NCI-H2196 treated with DMSO at 0.1 percent for 48 hours (cell line): Measurements from ENCODE around the gene TMEM198.

ENCODE experiments used
- DNase-seq: peaks from one replicate; lab custom pipeline; 2025; ENCODE audit not compliant: unreplicated experiment; lab: John Stamatoyannopoulos, UW

The TMEM198 gene

DNA sequence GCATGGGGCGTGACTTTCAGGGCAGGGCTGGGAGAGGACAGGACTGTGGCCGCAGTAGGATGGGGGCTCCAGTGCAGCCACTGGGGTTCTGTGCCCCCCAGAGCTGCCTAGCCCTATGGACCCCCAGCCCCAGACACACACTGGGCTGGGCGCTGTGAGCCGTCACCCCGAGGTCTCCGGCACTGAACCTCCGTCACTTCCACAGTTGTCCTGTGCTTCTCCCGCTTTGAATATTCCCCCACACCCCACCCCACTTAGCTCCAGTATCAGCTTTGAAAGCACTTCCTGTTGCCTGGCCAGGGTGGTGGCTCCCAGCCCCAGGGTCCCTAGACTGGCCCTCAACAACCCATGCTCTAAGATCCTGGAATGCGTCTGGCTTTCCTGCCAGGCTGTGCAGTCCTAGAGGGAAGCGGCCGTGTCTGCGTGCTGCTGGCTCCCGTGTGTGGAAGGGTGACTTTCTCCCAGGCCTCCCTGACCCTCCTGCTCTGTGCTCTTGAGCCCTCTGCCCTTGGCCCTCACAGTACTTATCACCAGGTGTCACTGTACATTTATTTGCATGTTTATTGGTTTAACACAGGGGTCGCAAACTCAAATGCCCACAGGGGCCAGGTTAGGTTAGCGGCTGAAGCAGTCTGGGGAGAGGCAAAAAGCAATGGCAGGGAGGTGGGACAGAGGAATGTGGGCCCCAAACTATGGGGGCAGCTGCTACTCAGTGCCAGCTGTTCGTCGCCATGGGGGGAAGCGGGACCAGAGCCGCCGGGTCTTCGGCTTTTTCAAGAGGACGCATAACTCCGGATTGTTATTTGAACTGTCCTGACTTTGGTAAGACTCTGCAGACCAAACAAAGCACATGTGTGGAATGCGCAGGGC lies 17.6 kb downstream of the TMEM198 start:
- DNase-seq, result no peak

DNA sequence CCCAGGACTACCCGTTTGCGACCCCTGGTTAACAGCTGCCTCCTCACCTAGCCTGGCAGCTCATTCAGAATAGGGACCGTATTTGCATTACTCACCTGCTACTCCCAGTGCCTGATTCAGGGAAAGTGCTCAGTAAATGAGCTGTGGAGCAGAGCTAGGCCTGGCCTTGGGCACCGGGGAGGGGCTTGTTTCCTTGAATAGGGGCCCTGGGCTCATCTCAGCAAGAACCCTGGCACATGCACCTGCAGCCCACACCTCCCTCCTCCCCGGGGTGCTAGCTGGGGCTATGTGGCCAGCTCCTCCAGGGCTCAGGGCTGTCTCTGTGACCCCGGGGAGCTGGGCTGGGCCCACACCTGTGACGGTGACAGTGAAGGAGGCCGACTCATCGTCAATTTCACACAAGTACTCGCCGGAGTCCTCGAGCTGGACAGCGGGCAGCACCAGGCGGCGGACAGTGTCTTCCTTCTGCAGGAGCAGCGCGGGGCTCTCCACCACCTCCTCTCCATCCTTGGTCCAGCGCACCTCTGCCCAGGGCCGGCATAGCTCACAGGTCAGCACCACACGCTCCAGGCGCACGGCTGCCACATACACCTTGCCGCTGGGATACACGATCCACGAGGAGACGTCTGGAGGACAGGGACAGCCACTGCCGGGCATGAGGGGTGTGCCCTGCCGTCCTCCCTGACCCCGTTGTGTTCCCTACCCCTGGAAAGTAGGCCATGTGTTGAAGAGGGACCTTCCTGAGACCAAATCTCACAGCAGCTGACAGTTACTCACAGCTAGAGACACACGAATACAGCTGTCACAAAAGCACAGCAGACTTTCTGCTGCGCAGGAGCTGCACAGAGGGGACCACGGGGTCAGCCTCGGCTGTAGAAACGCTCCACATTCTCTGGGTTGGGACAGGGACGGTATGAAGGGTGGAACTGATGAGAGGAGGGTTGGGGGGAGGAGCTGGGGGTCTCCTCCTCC lies 18.5 kb downstream of the TMEM198 start:
- no peak for DNase-seq

DNA sequence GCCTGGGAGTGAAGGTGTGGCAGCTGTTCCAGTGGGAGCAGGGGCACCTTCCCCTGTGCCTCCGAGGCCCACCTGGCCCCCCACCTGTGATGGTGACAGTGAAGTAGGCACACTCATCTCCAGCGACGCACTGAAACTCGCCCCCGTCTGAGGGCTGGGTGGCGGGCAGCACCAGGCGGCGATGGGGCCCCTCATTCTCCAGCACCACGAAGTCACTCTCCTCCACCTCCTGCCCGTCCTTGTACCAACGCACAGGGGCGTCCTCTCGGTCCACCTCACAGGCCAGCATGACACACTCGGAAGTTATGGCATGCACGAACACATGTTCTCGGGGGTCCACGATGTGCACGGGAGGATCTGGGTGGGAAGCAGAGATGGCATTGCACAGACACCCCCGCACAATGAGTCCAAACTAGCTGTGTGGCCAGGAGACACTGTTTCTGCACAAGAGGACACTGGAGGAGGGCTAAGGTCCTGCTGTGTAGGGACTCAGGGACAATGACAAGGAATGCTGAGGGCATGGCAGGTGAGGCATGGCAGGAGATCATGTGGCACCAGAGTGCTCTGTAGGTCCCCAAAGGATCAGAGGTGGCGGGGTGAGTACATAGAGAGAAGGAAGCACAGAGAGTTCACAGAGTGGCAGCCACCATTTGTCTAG lies 19.6 kb downstream of the TMEM198 start:
- DNase-seq, result no peak

DNA sequence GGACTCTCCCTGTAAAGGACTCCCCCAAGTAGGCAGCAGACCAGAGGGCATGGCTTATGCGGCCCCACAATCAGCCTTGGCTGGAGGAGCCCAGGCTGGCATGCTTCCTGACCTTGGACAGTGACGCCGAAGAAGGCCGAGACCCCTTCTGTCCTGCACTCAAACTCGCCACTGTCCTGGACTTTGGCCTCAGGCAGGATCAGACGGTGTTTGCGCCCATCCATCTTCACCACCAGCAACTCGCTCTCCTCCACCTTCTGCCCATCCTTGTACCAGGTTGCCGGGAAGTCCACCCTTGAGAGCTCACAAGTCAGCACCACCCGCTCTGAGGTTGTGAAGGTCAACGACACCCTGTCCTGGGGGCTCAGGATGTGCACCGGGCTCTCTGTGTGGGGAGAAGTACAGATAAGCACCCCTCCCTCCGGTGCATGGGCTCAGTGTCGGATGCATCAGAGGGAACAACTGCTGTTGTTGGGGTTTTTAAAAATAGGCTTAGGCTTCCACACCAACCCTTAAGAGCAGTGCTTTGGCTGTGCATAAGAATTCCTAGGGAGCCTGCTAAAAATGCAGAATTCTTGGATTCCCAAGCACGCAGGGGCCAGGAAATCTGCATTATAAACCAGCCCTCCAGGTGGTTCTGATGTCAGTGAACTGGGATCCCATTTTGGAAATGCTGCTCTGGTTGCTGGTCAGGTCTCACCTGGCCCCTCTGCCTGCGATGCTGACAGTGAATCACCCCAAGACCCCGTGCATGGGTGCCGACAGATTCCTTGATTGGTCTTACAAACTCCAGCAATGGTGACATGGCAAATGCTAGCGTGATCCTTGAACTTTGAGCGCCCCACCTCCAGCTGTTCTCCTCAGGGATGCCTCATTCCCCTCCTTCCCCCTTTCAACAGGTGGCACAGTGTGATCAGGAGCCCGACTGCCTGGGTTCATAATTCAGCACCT lies 21.6 kb downstream of the TMEM198 start:
- no peak for DNase-seq

DNA sequence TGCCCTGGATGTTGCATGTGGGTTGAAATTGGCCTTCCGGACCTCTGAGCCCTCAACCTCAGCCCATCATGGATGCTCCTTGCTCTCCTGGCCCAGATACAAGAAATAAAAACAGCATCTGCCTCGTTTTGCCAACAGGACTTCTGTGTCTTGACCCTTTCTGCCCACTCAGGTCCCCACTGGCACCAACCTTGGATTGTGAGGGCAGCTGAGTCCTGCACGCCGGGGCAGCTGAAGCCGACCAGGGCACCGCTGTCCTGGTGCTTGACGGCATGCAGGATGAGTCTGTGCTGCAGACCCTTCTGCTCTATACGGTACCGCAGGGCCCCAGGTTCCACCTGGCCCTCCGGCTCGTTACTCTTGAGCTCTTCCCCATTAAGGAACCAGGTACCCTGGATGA lies 22.8 kb downstream of the TMEM198 start:
- DNase-seq, result no peak

DNA sequence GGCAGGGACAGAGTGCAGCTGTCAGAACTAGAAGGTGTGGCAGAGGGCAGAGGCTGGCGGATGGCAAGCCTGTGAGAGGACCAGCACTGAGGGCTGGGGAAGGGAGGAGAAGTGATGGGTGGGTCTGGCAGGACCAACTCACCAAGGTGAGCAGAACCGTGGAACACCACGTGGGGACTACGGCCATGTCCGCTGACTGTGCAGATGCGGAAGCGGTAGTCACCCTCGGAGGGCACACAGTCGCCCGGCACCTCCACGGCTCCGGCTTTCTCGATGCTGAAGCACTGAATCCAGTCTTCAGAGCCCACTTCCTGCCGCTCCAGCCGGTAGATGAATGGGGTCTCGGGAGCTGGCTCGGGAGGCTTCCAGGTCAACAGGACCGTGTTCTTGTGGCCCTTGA lies 23.3 kb downstream of the TMEM198 start:
- DNase-seq, result no peak

DNA sequence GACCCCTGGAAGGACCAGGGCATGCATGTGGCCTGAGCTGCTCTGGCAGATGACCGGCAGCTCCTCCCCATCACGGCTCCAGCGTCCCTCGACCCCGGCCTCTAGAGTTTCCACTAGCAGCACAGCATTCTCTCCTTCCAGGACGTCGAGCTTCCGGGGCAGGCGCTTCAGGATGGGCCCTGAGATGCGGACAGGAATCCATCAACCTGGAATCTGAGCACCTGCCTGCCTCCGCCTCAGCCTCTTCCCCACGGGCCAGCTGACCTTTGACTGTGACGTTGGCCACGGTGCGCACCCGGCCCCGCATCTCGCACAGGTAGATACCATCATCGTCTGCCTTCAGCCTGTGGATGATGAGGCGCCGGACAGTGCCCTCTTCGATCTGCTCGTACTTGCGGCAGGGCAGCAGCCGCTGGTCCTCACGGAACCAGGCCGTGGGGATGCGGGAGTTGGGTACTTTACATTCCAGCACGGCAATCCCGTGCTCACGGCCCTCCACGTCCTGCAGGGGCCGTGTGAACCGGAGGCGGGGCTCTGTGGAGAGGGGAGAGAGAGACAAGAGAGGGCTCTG lies 24.0 kb downstream of the TMEM198 start:
- DNase-seq, result no peak

DNA sequence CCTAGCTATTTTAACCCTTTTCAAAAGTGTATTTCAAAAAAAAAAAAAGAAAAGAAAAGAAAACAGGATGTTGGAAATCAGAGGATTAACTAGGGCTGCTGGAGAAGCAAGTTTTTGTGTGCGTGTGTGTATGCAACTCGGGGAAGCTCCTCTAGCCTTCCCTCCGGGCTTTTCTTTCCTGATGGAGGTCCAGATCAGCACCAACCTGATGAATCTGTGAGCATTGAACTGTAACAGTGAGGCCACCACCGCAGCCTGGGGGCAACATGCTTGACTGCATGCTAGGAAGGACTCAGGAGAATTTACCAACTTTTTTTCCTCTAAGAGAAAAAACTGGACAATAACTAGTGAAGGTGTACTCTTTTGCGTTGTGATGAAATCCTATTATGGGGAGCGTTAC lies 25.2 kb downstream of the TMEM198 start:
- no peak for DNase-seq

DNA sequence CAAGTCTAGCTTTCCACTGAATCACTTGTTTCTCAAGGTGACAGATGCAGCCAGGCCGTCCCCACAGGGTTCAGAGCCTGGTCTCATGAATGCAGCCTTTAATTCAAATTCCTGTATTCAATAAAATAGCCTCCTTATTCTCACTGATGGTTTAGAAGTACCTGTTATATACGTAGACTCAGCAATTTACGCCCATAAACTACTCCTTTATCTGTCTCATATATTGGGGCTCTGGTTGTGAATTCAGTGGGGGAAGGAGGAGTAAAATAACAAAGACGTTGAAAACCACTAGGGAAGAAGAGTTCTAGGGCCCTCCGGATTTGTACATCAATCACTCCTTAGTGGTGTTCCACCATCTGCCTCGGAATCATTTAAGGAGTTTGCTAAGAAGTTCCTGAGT lies 25.8 kb downstream of the TMEM198 start:
- DNase-seq, result no peak

DNA sequence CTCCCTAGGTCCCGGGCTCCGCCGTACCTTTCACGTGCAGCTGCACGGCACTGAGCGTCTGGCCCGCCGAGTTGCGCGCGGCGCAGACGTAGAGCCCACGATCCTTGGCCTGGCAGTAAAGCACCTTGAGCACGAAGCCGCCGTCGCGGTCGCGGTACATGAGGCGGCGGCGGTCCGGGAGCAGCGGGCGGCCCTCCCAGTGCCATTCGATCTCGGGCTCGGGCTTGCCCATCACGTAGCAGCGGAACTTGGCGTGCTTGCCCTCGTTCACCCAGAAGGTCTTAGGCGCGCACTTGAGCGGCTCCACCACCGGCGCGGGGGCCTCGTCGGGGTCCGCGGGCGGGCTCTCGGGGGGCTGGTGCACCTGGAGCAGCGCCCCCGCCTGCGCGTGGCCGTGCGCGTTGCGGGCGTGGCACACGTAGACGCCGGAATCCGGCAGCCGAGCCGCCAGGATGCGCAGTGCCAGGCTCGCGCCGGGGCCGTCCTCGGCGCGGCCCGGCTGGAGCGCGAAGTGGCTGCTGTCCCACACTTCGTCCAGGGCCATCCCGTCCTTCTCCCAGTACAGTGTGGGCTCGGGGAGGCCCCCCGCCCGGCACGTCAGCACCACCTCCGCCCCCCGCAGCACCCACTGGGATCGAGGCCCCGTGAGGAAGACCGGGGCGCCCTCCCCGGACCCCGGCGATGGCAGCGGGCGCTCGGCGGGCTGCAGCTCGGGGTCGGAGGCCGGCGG lies 26.5 kb downstream of the TMEM198 start:
- no peak for DNase-seq

DNA sequence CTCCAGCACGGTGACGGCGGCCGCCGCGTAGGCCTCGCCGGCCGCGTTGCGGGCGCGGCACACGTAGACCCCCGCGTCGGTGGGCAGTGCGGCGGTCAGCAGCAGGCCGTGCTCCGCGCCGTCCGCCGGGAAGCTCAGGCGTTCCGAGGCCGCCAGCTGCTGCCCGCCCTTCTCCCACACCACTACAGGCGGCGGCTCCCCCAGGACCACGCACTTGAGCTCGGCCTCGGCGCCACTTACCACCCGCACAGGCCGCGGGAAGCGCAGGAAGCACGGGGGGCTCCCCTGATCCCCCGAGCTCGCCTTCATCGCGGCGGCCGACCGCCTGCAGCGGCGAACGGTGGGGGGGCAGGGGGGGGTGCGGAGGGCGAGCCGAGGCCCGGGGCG lies 27.1 kb downstream of the TMEM198 start:
- no peak for DNase-seq

DNA sequence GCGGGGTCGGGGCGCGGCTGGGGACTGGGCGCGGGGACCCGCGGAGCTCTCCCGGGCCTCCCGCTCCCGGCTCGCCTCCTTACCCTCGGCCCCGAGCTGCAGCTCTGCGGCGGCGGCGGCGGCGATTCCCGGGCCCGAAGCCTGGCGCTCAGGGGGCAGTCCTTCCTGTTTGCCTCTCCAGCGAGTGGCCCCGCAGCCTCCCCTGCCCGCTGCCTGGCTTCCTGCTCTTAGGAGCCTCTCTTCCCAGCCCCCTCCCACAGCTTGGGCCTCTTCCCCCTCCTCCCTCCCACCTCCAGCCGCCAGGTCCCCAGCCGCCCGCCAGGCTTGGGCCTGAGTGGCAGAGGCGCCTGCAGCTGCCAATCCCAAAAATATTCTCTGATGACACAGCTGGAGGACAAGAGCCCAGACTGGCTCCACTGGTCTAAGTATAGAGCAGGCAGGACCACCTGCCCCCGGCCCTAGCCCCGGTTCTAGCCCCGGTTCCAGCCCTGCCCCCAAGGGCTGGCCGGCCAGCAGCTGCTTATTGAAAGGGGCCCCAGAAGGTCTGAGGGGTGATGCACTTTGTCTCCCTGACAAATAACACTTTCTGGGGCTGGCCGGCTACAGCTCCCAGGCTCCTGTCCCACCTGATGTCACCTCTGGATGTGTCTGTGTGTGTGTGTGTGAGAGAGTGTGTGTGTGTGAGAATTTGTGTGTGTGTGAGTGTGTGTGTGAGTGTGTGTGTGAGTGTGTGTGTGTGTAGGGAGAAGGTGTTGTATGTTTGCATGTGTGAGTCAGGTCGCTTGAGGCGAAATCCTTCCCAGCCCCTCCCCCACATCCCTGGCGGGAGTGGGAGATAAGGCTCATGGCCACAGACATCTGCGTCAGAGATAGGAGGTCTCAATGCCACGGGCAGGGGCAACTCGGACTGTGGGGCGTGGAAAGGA lies 27.7 kb downstream of the TMEM198 start, which contains the start of gene OBSL1:
Gene OBSL1 (minus strand): TSS at position 229 of the 926 bp plus-strand sequence. CDS start 307 bp downstream, outside the sequence.
- peak; percentile 73 for DNase-seq

DNA sequence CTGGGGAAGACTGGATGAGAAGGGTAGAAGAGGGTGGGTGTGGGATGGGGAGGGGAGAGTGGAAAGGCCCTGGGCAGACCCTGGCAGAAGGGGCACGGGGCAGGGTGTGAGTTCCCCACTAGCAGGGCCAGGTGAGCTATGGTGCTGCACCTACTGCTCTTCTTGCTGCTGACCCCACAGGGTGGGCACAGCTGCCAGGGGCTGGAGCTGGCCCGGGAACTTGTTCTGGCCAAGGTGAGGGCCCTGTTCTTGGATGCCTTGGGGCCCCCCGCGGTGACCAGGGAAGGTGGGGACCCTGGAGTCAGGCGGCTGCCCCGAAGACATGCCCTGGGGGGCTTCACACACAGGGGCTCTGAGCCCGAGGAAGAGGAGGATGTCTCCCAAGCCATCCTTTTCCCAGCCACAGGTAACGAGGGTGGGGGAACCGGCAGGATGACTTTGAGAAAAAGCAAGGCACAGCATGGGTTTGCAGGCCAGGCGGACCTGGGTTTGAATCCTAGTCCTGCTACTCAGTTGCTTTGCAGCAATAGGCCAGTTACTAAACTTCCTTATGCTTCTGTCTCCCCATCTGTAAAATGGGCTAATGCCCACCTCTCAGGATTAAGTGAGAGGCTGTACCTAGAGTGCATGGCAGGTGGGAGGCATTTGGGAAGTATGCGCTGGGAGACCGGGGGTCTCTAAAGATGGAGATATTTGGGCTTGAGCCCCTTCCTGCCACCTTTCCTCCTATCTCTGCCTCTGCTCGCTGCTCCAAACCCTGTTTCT lies 28.6 kb downstream of the TMEM198 start, which contains the start of gene INHA:
Gene INHA (plus strand): TSS at position 74 of the 765 bp plus-strand sequence. CDS start 65 bp downstream, at position 139.
- DNase-seq, result no peak

DNA sequence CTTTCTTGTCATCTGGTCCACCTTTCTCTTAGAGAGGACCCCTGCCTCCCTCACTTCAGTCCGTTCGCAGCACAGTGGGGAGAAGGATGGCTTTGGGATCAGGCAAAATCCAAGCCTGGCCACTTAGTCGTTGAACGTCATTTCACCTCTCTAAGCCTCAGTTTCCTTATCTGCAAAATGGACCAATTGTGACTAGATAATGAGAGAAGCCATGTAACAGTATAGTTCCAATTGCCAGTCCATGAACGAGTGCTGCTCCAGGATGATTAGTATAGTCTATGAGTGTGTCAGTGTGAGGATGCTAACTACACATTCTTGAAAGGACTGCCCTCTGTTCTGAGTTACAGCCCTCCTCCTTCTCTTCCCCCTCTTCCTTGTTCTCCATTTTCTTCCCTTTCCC lies 29.3 kb downstream of the TMEM198 start:
- DNase-seq, result peak; percentile 68

DNA sequence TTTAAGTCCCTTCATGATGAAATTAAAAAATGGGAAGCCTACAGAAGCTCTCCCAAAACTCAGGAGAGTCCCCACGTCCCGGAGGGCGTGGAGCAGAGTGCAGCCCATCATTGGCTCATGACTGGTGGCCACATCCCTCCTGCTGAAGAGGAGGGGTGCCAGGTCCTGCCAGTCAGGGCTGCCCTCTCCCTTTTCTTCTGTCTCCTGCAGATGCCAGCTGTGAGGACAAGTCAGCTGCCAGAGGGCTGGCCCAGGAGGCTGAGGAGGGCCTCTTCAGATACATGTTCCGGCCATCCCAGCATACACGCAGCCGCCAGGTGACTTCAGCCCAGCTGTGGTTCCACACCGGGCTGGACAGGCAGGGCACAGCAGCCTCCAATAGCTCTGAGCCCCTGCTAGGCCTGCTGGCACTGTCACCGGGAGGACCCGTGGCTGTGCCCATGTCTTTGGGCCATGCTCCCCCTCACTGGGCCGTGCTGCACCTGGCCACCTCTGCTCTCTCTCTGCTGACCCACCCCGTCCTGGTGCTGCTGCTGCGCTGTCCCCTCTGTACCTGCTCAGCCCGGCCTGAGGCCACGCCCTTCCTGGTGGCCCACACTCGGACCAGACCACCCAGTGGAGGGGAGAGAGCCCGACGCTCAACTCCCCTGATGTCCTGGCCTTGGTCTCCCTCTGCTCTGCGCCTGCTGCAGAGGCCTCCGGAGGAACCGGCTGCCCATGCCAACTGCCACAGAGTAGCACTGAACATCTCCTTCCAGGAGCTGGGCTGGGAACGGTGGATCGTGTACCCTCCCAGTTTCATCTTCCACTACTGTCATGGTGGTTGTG lies 30.9 kb downstream of the TMEM198 start:
- DNase-seq, result peak; percentile 84
